ENCODE data around the gene CTSE.

DNA sequence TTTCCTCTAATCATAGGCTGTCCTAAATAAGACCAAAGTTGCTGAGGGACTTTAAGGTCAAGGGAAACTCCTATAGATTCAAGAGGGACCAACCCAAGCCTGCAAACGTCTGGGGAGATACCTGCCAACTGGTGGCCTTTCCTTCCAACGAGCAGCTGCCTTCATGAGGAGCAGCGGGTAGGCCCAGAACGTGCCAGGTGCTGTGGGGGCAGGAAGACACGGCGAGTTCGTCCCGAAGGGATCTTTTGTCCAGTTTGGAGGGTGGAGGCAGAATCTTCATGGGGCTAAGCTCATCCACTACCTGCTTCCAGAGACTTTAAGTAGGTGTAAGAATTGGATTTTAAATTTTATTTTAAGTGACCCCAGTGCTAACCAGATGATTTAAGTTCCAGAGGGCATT lies 54.5 kb downstream of the CTSE start:
- TF ChIP-seq, protein P1, sequence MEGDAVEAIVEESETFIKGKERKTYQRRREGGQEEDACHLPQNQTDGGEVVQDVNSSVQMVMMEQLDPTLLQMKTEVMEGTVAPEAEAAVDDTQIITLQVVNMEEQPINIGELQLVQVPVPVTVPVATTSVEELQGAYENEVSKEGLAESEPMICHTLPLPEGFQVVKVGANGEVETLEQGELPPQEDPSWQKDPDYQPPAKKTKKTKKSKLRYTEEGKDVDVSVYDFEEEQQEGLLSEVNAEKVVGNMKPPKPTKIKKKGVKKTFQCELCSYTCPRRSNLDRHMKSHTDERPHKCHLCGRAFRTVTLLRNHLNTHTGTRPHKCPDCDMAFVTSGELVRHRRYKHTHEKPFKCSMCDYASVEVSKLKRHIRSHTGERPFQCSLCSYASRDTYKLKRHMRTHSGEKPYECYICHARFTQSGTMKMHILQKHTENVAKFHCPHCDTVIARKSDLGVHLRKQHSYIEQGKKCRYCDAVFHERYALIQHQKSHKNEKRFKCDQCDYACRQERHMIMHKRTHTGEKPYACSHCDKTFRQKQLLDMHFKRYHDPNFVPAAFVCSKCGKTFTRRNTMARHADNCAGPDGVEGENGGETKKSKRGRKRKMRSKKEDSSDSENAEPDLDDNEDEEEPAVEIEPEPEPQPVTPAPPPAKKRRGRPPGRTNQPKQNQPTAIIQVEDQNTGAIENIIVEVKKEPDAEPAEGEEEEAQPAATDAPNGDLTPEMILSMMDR (conservative IDR thresholded peaks at IDR 0.05; ENCODE audit: low read depth, low read length), result no peak
- no peak for TF ChIP-seq EZH2 (IDR thresholded peaks at IDR 0.05; ENCODE audit: borderline replicate concordance, low read depth, low read length, poor library complexity, severe bottlenecking)

Data from A673 (cell line).